Stimulated activated CD4-positive, alpha-beta T cell treated with anti-CD3 and anti-CD28 coated beads, Interleukin-15, amount 100 ng/mL, for 1 hour (primary cell): ENCODE results near the gene NOTCH1.

Experiments
- DNase-seq, 2 donors: peaks; one replicate each; pipeline ENCODE4 v3.0.0-alpha.2; 2020; ENCODE audit warnings: low read depth in 1 of 2, low spot score in 1 of 2

NOTCH1 gene

GRCh38 chr9:136518623-136519022, 27.2 kb downstream of the NOTCH1 start:
- DNase-seq: no peak

GRCh38 chr9:136517950-136518349, 27.9 kb downstream of the NOTCH1 start:
- DNase-seq: no peak

- DNase-seq: no peak
Measured at GRCh38 chr9:136517012-136517743, 28.7 kb downstream of the NOTCH1 start.

- DNase-seq: no peak
Measured at GRCh38 chr9:136516191-136516654, 29.6 kb downstream of the NOTCH1 start.

GRCh38 chr9:136515276-136515675, 30.6 kb downstream of the NOTCH1 start:
- no peak for DNase-seq

- DNase-seq: no peak
Measured at GRCh38 chr9:136514022-136514714, 31.7 kb downstream of the NOTCH1 start.

- no peak for DNase-seq
Measured at GRCh38 chr9:136513191-136513590, 32.7 kb downstream of the NOTCH1 start.

- DNase-seq: no peak
Measured at GRCh38 chr9:136512651-136513071, 33.2 kb downstream of the NOTCH1 start.

GRCh38 chr9:136511670-136512592, 33.9 kb downstream of the NOTCH1 start:
- DNase-seq: no peak

GRCh38 chr9:136511144-136511669, 34.6 kb downstream of the NOTCH1 start:
- DNase-seq: no peak

GRCh38 chr9:136510561-136510960, 35.3 kb downstream of the NOTCH1 start:
- no peak for DNase-seq

GRCh38 chr9:136509549-136509948, 36.3 kb downstream of the NOTCH1 start:
- no peak for DNase-seq

- DNase-seq: no peak
Measured at GRCh38 chr9:136508729-136509500, 36.9 kb downstream of the NOTCH1 start.

- DNase-seq: no peak
Measured at GRCh38 chr9:136507992-136508375, 37.9 kb downstream of the NOTCH1 start.

GRCh38 chr9:136507221-136507991, 38.4 kb downstream of the NOTCH1 start:
- DNase-seq: no peak

- no peak for DNase-seq
Measured at GRCh38 chr9:136506425-136506824, 39.4 kb downstream of the NOTCH1 start.

GRCh38 chr9:136505406-136506403, 40.1 kb downstream of the NOTCH1 start:
- DNase-seq: no peak

- DNase-seq: no peak
Measured at GRCh38 chr9:136504512-136505348, 41.1 kb downstream of the NOTCH1 start.
